Activated naive CD4-positive, alpha-beta T cell treated with anti-CD3 and anti-CD28 coated beads for 36 hours (primary cell): Measurements from ENCODE around the gene CD84. TPM values are rescaled to one million over a fixed set of nuclear protein-coding genes. Genes with fewer than 3 reads are reported as not detected.
"Not testable (repeated sequence)": the region's sequence is repeated elsewhere in the genome, so short reads cannot be mapped to it uniquely, and the experiment has no call there.

Source experiments
- CTCF ChIA-PET: fragments of 350-600 bp; sonication (Branson Sonifier 250); formaldehyde crosslinking; loops from one replicate; lab custom pipeline; 2021; ENCODE audit warnings: antibody characterized with exemption; lab: Charles Lee
- DNase-seq: peaks from one replicate; pipeline ENCODE4 v3.0.0-alpha.2; 2020
- H3K27ac Mint-ChIP-seq: one replicate; pipeline ENCODE4 v1.8.0; 2021; ENCODE audit warnings: mild to moderate bottlenecking, mixed read lengths
- H3K27me3 Mint-ChIP-seq: one replicate; pipeline ENCODE4 v1.8.0; 2021; ENCODE audit warnings: low read depth, mixed read lengths
- H3K36me3 Mint-ChIP-seq: one replicate; pipeline ENCODE4 v1.8.0; 2021; ENCODE audit warnings: low read depth, mixed read lengths
- H3K4me1 Mint-ChIP-seq: one replicate; pipeline ENCODE4 v1.8.0; 2021; ENCODE audit warnings: low read depth, mixed read lengths
- H3K4me3 Mint-ChIP-seq: one replicate; pipeline ENCODE4 v1.8.0; 2021; ENCODE audit warnings: mild to moderate bottlenecking, moderate library complexity, mixed read lengths
- H3K9me3 Mint-ChIP-seq: one replicate; pipeline ENCODE4 v1.8.0; 2021; ENCODE audit warnings: mixed read lengths
- intact Hi-C: fragments of 100-400 bp; cut with micrococcal nuclease; formaldehyde crosslinking; loops from one replicate; pipeline ENCODE4 v1.15.1; 2023
- total RNA-seq, 2 experiments: library from RNA; stranded (reverse); gene quantifications; one replicate each; pipeline ENCODE4 v1.2.3, GENCODE V29; 2021

CD84 gene, protein sequence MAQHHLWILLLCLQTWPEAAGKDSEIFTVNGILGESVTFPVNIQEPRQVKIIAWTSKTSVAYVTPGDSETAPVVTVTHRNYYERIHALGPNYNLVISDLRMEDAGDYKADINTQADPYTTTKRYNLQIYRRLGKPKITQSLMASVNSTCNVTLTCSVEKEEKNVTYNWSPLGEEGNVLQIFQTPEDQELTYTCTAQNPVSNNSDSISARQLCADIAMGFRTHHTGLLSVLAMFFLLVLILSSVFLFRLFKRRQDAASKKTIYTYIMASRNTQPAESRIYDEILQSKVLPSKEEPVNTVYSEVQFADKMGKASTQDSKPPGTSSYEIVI
- total RNA-seq = 1 to 10 TPM; 8.6 to 9.2 TPM

DNA sequence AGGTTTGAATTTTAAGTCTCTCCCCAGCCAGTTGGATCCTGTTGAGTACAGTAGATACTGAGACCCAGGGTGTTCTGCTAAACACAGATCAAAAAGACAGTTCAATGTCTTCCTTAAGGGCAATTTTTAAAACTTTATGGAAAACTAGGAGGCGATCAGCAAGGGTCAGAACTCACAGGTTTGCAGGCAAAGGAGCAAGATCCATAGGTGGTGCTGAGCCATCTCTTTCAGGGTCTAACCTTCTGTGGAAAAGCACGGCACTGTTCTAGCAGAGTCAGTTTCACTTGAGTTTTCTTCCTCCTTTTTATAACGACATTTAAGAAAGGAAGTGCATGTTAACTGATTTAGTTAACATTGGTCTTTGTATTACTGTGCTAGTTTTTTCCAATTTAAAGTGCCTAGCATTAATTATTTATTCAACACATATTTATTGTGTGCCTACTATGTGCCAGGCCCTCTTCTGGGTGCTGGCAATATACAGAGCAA lies at the start of gene CD84:
Gene CD84 (minus strand): TSS at position 281 of the 486 bp plus-strand sequence. CDS start 59 bp downstream, at position 222.
- Mint-ChIP-seq H3K9me3 (peaks cover 16% of the 10 kb centered on the region), H3K27ac (peak within 1 kb of the TSS; percentile 91), H3K4me3 (peak within 1 kb of the TSS; percentile 74), H3K27me3 (no peaks in the 10 kb centered on the region), H3K4me1 (peaks cover 78% of the 10 kb centered on the region), H3K36me3 (peaks cover 14% of the 10 kb centered on the region)
- DNase-seq = no peak
- CTCF ChIA-PET = interaction anchor here (1.0 to 3.9 kb wide), 5 partner anchors 18 to 109 kb away, joined by 3 to 22 read pairs (median 4); no protein-coding TSS in a partner anchor
- intact Hi-C loops = loop anchor here (2.0 to 10.0 kb wide), 3 partner anchors 28 to 654 kb away; partner anchors contain the start of genes LY9 and TAGLN2

DNA sequence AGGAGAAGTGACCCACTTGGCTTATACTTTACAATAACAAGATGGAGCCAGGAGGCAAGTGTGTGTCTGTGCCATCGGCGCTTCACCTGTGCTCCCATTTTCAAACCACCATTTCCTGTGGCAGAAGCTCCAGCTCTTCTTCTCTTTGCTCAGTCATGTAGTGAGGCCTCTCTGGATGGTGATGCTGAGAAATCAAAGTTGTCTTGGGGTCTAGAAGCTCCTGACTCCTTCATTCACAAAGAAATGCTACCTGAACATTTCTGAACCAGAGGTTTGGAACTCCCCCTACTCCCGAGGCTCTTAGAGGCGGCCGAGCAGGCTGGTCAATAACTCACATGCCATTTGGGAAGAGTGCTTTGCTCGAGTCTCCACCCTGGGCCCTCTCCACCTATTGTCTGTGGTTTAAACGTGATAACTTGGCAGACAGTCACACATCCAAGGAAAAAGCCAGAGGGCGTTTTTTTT lies 49.5 kb upstream of the CD84 start:
- H3K27me3 Mint-ChIP-seq = no peaks in the 10 kb centered on the region
- no peaks in the 10 kb centered on the region for H3K9me3 Mint-ChIP-seq
- H3K27ac Mint-ChIP-seq = peak overlapping the region; percentile 96
- peak overlapping the region; percentile 66 for H3K4me3 Mint-ChIP-seq
- peaks cover 74% of the 10 kb centered on the region for H3K36me3 Mint-ChIP-seq
- H3K4me1 Mint-ChIP-seq = peaks cover 95% of the 10 kb centered on the region
- intact Hi-C loops = loop anchor here (1.0 to 10.0 kb wide), 3 partner anchors 18 to 704 kb away; partner anchors contain the start of genes ITLN2, SLAMF1 and TAGLN2
- DNase-seq = peak; percentile 63
- CTCF ChIA-PET = interaction anchor here (1.0 to 5.4 kb wide), 7 partner anchors 10 to 47 kb away, joined by 3 to 32 read pairs (median 6); partner anchors contain the start of gene SLAMF1

DNA sequence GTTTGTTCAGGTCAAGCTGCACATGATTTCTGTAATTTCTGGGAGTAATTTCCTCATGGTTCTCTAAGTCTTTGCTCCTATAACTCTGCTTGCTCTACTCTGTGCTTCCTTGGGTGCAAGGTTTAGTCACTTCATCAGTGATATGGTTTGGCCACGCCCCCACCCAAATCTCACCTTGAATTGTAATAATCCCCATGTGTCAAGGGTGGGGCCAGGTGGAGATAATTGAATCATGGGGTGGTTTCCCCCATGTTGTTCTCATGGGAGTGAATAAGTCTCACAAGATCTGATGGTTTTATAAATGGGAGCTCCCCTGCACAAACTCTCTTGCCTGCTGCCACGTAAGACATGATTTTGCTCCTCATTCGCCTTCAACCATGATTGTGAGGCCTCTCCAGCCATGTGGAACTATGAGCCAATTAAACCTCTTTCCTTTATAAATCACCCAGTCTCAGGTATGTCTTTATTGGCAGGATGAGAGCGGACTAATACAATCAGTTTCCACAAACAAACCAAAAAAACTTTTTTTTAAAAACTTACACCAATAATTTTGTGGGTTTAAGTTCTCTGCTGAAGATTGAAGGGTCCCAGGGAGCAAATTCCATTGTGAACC lies 48.5 kb upstream of the CD84 start:
- H3K27me3 Mint-ChIP-seq, H3K9me3 Mint-ChIP-seq: not testable (repeated sequence)
- Mint-ChIP-seq H3K4me1 (peaks cover 95% of the 10 kb centered on the region), H3K4me3 (peak overlapping the region; percentile 49), H3K27ac (peak overlapping the region; percentile 96), H3K36me3 (peaks cover 73% of the 10 kb centered on the region)
- intact Hi-C loops = loop anchor here (1.0 to 10.0 kb wide), 10 partner anchors 11 to 703 kb away; partner anchors contain the start of genes ITLN2, LY9 and TAGLN2
- CTCF ChIA-PET = interaction anchor here (0.6 to 5.4 kb wide), 9 partner anchors 8 to 164 kb away, joined by 3 to 32 read pairs (median 4); partner anchors contain the start of gene SLAMF1
- peak; percentile 96 for DNase-seq

DNA sequence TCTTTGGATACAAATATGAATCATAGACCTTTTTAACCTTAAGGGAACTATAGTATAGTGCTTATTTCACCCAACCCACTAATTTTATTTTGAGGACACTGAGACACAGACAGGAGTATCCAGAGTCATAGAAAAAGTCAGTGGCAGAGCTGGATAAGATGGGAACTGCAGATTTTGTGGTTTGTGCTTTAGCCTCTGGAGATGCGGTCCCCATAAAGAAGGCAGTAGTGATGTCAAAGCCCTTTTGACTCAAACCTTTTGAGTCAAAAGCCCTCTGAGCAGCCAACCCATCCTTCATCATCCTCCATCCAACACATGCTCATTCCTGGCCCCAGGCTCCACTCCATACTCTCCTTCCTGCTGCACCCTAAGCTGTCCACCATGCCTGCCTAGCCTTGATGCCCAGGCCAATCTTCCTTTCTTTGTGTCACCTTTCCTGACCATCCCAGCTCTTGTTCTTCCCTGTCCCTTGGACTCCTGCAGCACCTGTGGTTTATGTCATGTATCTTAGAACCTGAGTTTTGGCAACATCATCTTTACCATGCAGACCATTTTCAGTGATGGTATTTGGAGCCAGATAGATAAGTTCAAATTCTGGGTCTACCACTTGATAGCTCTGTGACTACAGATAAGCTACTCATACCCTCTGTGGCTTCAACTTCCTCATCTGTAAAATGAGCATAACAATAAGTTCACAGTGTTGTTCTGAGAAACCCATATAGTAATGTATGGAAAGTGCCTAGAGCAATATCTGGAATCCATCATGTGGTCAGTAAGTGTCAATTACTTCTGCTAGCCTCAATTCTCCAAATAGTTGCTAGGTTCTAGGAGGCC lies 47.4 kb upstream of the CD84 start:
- intact Hi-C loops = loop anchor here (1.0 to 10.0 kb wide), 10 partner anchors 12 to 702 kb away; partner anchors contain the start of genes ITLN2, LY9 and TAGLN2
- H3K9me3 Mint-ChIP-seq = no peaks in the 10 kb centered on the region
- peaks cover 81% of the 10 kb centered on the region for H3K36me3 Mint-ChIP-seq
- DNase-seq = peak; percentile 32
- CTCF ChIA-PET = interaction anchor here (0.6 to 5.4 kb wide), 7 partner anchors 19 to 203 kb away, joined by 3 to 32 read pairs (median 4); partner anchors contain the start of gene SLAMF1
- H3K4me3 Mint-ChIP-seq = peak overlapping the region; percentile 54
- H3K4me1 Mint-ChIP-seq = peaks cover 97% of the 10 kb centered on the region
- no peaks in the 10 kb centered on the region for H3K27me3 Mint-ChIP-seq
- peak overlapping the region; percentile 96 for H3K27ac Mint-ChIP-seq

DNA sequence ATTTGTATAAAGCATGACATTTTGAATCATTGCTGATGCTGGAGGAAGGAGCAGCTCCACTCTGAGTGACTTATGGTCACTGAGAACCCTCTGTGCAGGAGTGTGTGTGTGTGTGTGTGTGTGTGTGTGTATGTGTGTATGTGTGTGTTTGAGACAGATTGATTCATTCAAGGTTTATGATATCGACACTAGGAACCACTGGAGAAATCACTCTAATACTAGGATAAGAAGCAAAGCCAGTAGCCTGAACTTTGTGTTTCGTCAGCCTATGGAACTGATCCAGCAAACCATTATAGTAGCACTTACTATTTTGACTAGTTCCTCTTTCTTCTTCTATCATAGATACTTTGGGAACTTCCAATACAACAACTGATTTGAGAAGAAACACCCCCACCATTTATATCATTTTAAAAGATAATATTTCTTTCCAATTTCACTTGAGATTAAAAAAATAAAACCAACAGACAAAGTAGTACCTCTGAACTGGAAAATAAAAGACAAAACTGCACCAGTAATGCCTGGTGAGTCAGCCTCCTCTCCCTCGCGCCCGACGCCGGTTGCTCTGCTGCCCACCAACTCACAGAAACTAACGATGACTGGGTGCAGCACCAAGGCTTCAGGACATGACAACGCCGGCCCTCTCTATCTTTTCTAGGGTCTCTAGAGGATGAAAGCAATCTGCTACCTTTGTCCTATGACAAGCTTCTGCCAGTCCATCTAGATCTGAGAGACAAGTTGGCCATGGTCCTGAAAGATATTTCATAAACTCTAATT lies 46.6 kb upstream of the CD84 start:
- H3K36me3 Mint-ChIP-seq = peaks cover 80% of the 10 kb centered on the region
- peaks cover 97% of the 10 kb centered on the region for H3K4me1 Mint-ChIP-seq
- H3K9me3 Mint-ChIP-seq = no peaks in the 10 kb centered on the region
- intact Hi-C loops = loop anchor here (2.0 to 10.0 kb wide), 3 partner anchors 39 to 701 kb away; partner anchors contain the start of genes ITLN2 and TAGLN2
- CTCF ChIA-PET = interaction anchor here (0.6 to 1.7 kb wide), 3 partner anchors 39 to 204 kb away, joined by 3 to 4 read pairs (median 4); no protein-coding TSS in a partner anchor
- DNase-seq = peak; percentile 79
- peak overlapping the region; percentile 47 for H3K4me3 Mint-ChIP-seq
- H3K27me3 Mint-ChIP-seq = no peaks in the 10 kb centered on the region
- H3K27ac Mint-ChIP-seq = peak overlapping the region; percentile 96

DNA sequence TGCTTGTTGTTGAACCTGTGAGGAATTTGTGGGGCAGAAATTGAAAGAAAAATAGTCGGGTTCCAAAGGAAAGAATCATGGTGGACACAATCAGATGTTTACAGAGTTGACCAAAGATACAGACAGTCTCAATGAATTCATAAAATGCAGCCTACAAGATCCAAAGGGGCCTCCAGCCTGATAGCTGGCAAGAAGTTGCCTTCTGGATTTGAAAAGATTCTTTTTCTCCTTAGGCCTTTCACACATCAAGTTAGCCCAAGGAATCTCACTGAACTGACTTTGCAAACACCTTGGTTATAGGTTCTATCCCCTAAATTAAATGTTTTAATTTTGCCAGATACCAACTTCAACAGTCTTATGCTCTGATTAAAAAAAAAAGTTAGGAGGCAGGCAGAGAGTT lies 46.0 kb upstream of the CD84 start:
- Mint-ChIP-seq H3K9me3 (no peaks in the 10 kb centered on the region), H3K36me3 (peaks cover 75% of the 10 kb centered on the region), H3K27me3 (no peaks in the 10 kb centered on the region), H3K4me1 (peaks cover 93% of the 10 kb centered on the region), H3K27ac (peak overlapping the region; percentile 96), H3K4me3 (peak overlapping the region; percentile 3)
- DNase-seq = no peak
- CTCF ChIA-PET = interaction anchor here (0.7 to 8.8 kb wide), 3 partner anchors 17 to 86 kb away, joined by 3 to 65 read pairs (median 4); partner anchors contain the start of gene CD48
- intact Hi-C loops = loop anchor here (5.0 to 10.0 kb wide), 2 partner anchors 327 to 701 kb away; partner anchors contain the start of genes ITLN2 and TAGLN2

DNA sequence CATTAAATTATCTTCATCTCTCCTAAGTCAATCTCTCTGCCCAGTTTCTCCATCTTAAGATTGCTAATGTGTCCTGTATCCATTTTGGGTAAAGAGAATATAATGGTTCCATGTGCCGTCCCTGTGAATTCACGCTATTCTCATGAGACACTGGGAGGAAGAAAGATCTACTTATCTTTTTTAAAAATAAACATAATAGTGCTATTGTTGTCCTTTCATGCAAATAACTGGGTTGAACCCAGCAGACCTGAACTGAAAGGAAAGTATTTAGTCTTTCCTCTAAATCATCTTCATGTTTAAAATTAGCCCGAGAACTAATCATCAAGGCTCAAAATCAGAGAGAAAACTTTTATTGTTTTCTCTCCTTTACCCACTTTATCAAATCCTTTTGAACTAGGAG lies 45.2 kb upstream of the CD84 start:
- Mint-ChIP-seq H3K27me3 (no peaks in the 10 kb centered on the region), H3K9me3 (no peaks in the 10 kb centered on the region), H3K27ac (peak overlapping the region; percentile 96), H3K4me1 (peaks cover 92% of the 10 kb centered on the region), H3K36me3 (peaks cover 80% of the 10 kb centered on the region), H3K4me3 (no peak overlapping the region)
- intact Hi-C loops = loop anchor here (5.0 to 10.0 kb wide), 2 partner anchors 362 to 700 kb away; partner anchors contain the start of genes DCAF8 and TAGLN2
- CTCF ChIA-PET = interaction anchor here (0.6 to 8.8 kb wide), 6 partner anchors 17 to 169 kb away, joined by 3 to 65 read pairs (median 3); partner anchors contain the start of genes CD48 and SLAMF1
- no peak for DNase-seq

DNA sequence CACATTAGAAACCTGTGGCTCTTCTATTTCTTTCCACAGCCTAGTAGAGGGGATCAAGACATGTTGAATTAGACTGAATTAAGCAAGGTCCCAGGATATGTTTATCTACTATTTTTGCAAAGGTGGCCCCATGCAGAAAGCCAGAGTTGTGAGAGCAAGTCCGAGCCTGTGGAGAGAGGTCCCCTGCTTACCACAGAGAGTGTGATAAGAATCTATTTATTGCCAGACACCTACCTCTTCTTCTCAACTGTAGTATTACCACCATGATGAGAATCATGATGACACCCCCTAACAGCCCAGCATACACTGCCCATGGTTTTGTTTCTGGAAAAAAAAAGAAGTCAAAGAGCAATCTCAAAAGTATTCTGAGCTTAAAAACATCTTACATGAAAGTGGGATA lies 44.6 kb upstream of the CD84 start:
- Mint-ChIP-seq H3K27ac (peak overlapping the region; percentile 96), H3K36me3 (peaks cover 84% of the 10 kb centered on the region), H3K9me3 (no peaks in the 10 kb centered on the region), H3K4me1 (peaks cover 94% of the 10 kb centered on the region), H3K27me3 (no peaks in the 10 kb centered on the region), H3K4me3 (no peak overlapping the region)
- CTCF ChIA-PET = interaction anchor here (0.6 to 8.8 kb wide), 5 partner anchors 16 to 169 kb away, joined by 3 to 65 read pairs (median 3); partner anchors contain the start of gene SLAMF1
- intact Hi-C loops = loop anchor here (1.0 to 10.0 kb wide), 8 partner anchors 48 to 699 kb away; partner anchors contain the start of genes DCAF8 and TAGLN2
- no peak for DNase-seq

DNA sequence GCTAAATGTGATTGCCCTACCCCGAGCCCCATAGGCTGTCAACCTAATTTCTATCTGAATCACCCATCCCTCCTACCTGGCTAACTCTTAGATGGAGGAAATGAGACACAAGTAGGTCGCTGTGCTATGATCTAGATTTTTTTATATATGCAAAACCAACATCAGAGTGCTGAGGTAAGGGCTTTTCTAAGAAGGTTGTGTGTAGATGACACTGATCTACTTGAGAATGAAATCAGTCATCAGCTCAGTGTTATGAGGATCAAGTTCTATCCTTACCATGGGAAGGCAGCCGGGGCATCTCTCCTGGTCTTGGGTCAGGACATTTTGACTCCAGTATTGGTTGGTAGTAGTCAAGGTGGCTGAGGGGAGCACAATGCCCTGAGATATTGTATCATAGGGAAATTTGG lies 43.9 kb upstream of the CD84 start:
- Mint-ChIP-seq H3K27me3 (no peaks in the 10 kb centered on the region), H3K27ac (peak overlapping the region; percentile 96), H3K4me1 (peaks cover 92% of the 10 kb centered on the region), H3K36me3 (peaks cover 83% of the 10 kb centered on the region), H3K4me3 (peak overlapping the region; percentile 55), H3K9me3 (no peaks in the 10 kb centered on the region)
- intact Hi-C loops = loop anchor here (1.0 to 10.0 kb wide), 8 partner anchors 47 to 698 kb away; partner anchors contain the start of genes DCAF8 and TAGLN2
- peak; percentile 68 for DNase-seq
- CTCF ChIA-PET = interaction anchor here (0.7 to 8.8 kb wide), 6 partner anchors 12 to 195 kb away, joined by 3 to 65 read pairs (median 4); partner anchors contain the start of gene SLAMF1
